Measurements from ENCODE around the gene EFNA1.
A peak's percentile ranks its signal among the peaks of the same experiment; 100 is the strongest.
"Not testable (repeated sequence)": the region's sequence is repeated elsewhere in the genome, so short reads cannot be mapped to it uniquely, and the experiment has no call there.

EFNA1 gene

DNA sequence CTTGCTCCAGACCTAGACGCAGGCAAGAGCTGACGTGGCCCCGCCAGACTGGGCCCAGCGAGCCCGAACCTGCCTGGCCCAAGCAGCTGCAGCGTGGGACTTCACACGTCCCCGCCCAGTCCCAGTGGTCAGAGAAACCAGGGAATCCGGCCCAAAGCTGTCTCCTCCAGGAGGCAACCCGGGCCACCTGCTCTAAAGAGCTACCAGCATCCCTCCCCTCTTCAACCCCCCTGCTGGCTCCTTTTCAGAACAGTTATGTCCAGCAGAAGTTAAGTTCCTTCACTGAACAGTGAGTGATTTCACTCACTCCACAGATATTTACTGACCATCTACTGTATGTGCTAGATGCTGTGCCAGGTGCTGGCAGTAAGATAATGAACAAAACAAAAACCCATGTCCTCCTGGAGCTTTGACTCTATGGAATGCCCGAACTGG, 2.1 kb upstream of the EFNA1 start:
- no peak for DNase-seq

DNA sequence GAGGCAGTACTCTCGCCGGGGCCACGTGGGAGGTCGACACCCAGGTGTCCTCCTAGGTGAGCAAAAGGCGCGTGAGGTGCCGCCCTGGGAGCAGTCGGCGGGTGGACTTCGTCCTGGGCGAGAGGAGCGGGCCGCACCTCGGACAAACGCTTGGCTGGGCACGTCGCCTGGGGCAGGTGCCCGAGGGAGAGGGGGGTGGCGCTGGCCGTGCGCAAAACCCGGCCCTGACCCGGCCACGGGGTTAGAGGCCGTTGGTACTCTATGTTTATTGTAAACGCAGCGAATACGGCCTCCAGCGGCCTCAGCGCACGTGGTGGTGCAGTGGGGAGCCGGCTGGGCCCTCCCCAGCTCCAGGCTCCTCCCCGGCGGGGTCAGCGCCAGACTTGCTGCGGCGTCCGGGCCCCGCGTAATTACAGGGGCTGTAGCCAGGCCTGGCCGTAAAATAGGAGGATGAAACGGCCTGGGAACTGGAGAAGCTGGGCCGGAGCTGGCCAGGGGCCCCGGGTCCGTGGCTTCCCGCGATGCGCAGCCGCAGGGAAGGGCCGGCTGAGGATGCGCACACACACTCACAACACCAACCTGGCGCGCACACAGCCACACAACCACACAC, 1.6 kb upstream of the EFNA1 start:
- peak; percentile 80 for DNase-seq

DNA sequence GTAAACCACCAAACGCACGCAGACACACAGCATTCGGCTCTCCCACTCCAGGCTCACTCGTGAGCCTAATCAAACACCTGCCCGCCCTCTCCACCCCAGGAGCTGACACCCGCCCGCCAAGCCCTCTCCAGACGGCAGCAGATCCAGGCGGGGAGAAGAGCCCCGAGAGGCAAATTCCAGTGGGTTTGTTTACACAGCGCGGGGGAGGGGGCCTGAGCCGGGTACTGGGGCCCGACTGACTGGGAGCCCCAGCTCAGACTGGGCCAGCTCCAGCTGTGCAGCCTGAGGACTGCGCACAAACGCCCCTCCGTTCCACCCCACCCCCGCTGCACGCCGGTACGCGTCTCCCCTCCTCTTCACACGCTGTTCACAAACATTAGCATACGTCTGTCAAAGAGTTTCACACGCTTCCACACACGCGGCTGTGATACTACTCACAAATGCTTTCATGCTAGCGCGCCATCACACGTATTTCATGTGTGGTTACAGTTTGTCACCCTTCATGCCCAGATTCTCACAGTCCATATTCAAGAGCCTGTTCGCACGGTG, 1.0 kb upstream of the EFNA1 start:
- DNase-seq: peak; percentile 42

DNA sequence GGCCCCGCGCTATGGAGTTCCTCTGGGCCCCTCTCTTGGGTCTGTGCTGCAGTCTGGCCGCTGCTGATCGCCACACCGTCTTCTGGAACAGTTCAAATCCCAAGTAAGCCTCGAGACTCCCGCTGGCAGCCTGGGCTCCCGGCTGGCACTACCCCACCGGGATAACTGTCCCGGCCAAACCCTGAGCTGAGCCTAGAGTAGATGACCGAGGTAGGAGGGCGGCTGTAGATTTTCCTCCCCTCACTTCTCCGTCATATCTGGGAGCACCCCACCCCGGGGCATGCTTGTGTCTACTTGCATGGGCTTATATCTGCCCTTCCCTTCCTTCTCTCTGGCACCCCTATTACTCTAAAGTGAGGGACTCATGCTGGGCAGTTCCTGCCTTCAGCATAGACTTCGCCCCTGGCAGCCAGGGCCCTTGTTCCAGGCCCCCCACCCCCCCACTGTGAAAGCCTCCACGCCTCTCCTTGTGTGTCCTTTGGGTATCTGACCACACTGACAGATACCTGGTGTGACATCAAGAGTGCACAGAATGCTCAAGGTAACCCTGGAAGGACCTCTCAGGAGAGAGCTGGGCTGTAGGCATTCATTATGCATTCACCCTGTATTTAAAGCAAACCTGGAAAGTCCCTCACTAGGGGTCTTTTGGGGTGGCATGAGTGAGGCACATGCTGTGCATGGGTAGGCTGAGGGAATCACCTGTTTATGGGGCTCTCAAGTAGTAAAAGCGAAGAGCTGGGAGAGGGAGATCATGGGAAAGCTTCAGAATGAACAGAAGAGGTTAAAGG, 485 bp downstream of the EFNA1 start:
- DNase-seq: no peak

DNA sequence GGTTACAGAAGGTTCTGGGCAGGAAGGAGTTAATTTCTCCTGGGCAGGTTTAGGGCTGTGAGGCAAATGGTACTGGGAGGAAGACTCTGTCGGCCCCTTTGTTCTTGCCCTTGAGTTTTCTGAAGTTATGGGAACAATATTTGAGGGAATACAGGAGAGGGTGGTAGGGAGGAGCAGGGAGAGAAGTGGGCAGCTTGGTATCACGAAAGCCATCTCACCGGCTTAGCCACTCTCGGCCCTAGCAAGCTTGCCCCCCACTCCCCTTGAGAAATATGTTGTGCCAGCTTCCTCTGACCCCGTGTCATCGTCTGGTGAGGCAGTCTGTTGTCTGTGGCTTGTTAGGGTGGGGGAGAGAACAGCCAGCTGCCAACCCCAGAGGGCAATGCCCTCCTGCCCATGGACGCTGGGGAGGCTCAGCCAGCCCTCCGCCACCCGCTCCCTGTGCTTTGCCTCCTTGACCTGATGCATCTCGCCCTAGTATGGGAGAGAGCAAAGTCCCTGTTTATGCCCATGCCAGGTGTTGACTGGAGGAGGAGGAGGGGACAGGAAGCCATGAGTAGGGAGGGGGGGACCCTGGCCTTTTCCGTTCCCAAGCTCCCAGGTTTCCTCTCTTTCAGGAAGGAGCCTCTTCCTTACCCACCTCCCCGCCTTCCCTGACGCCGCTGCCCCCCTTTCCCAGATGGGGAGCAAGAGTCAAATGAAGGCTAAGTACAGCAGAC, 1.2 kb downstream of the EFNA1 start:
- DNase-seq: no peak

DNA sequence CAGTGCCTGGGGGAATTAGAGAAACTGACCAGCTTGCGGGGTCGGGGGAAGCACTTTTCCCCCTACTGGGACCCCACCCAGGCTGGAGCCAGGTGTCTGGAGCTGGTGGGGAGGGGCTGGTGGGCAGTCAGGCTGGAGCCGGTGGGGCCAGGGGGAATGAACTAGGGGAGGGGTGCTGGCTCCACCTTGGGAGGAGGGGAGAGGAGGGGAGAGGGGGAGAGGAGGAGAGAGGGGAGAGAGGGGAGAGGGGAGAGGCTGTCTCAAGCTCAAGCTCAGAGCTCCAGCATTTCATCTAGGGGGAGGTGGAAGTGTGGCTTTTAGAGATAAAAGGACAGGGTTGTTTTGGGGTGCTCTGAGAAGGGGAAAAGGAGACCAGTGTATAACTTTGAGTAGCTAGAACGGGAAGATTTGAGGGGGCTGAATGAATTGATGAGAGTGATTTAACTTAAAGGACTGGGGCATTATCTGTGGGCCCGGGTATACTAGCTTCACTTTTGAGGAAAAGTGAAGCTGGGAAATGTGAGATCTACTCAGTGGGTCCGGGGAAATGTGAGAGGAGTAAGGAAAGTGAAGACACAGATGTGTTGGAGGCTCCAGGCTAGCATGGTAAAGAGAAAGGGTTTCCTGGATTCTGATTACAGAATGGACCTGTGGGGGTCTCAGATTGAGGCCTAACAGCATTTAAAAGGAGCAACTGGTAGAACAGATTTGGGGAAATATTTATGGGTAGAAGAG, 2.8 kb downstream of the EFNA1 start:
- DNase-seq: no peak

DNA sequence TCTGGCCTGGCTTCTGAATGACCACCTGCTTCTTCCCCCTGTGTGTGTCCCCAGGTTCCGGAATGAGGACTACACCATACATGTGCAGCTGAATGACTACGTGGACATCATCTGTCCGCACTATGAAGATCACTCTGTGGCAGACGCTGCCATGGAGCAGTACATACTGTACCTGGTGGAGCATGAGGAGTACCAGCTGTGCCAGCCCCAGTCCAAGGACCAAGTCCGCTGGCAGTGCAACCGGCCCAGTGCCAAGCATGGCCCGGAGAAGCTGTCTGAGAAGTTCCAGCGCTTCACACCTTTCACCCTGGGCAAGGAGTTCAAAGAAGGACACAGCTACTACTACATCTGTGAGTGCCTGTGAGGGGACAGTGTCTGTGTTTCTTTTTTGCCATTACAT, 3.6 kb downstream of the EFNA1 start:
- no peak for DNase-seq

DNA sequence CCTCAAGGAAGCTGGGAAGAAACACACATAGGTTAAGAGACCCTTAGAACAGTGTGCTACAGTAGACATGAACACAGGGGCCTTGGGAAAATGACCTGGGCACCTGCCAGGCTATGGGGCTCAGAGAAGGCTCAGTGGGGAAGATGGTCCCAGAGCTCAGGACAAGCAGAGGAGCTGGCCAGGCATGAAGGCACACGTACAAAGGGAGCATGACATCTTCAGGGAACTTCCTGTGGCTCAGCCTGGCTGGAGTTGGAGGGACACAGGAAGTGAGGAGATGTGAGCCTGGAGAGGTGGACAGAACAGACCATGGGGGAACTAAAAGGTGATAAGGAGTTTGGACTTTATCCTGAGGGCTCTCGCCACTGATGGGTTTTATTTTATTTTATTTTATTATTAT, 4.2 kb downstream of the EFNA1 start:
- no peak for DNase-seq

DNA sequence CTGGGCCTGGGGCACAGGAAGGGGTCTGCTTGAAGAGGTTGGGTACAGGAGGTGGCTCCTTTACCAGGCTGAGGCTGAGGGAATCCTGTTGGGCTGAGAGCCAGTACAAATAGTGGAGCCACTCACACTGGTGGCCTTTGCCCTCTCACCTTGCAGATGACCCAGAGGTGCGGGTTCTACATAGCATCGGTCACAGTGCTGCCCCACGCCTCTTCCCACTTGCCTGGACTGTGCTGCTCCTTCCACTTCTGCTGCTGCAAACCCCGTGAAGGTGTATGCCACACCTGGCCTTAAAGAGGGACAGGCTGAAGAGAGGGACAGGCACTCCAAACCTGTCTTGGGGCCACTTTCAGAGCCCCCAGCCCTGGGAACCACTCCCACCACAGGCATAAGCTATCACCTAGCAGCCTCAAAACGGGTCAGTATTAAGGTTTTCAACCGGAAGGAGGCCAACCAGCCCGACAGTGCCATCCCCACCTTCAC, 6.2 kb downstream of the EFNA1 start:
- DNase-seq: no peak

DNA sequence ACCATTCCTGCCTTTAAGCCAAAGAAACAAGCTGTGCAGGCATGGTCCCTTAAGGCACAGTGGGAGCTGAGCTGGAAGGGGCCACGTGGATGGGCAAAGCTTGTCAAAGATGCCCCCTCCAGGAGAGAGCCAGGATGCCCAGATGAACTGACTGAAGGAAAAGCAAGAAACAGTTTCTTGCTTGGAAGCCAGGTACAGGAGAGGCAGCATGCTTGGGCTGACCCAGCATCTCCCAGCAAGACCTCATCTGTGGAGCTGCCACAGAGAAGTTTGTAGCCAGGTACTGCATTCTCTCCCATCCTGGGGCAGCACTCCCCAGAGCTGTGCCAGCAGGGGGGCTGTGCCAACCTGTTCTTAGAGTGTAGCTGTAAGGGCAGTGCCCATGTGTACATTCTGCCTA, 6.6 kb downstream of the EFNA1 start:
- no peak for DNase-seq

DNA sequence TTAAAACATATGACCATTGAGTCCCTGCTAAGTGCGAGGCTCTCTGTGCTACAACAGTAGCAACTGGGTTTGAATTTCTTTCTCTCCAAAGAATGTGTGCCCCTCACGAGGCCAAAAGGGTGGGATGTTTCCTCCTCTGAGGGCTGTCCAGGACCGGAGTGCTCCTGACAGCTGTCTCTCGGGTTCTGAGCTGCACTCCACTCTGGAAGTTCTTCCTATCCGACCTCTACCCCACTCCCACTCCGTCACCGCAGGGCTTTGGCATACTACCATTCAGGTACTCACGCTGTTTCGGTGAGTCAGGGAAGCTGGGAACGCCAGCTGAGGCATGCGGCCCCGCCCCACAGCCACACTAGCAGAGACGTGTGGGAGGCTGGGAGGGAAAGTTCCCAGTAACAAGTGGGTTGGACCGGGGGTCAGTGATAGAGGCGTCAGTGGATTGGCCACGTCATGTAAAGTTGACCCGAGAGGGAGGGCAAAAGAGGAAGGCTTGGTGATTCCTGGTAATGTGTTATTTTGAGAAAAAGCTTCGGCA, 7.3 kb downstream of the EFNA1 start:
- peak; percentile 91 for DNase-seq

DNA sequence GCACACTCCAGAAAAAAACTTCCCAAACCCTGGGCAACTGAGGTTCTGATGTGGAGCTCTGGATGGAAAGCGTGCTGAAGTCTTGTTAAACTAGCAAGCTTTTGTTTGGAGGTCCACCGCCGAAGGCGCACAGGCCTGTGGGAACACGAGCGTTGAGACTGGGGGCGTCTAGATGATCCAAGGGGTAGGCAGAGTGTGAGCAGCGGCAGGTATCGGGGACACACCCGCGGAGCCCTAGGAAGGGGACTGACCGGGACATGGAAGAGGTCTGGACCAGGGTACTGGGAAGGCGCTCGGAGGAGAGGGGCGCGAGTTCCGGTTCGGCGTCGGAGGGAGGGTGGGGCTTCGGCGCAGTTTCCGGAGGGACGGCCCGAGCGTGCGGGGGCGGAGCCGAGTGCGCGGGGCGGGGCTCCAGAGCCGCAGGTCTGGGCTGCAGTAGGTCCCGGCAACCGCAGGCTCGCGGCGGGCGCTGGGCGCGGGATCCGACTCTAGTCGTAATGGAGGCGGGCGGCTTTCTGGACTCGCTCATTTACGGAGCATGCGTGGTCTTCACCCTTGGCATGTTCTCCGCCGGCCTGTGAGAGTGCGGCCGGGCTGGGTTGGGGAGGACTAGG, 7.8 kb downstream of the EFNA1 start, which contains the start of gene SLC50A1:
SLC50A1 (plus strand) TSS at position 438 of the 614 bp plus-strand sequence; CDS start at position 498, 60 bp downstream.
- peak; percentile 98 for DNase-seq

DNA sequence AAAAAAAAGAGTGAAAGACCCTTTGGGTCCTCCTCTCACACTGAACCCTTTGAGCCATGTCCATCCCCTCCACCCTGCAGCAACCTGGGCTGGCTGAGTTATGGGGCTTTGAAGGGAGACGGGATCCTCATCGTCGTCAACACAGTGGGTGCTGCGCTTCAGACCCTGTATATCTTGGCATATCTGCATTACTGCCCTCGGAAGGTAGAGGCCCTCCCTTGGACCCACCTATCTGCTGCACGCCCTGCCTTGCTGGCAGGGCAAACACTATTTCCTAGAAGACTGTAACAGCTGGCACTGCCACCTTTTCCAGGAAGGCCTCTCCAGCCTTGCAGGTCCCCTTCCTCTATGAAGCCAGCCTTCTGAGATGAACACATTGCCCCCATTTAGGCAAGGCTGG, 9.1 kb downstream of the EFNA1 start:
- DNase-seq: no peak

DNA sequence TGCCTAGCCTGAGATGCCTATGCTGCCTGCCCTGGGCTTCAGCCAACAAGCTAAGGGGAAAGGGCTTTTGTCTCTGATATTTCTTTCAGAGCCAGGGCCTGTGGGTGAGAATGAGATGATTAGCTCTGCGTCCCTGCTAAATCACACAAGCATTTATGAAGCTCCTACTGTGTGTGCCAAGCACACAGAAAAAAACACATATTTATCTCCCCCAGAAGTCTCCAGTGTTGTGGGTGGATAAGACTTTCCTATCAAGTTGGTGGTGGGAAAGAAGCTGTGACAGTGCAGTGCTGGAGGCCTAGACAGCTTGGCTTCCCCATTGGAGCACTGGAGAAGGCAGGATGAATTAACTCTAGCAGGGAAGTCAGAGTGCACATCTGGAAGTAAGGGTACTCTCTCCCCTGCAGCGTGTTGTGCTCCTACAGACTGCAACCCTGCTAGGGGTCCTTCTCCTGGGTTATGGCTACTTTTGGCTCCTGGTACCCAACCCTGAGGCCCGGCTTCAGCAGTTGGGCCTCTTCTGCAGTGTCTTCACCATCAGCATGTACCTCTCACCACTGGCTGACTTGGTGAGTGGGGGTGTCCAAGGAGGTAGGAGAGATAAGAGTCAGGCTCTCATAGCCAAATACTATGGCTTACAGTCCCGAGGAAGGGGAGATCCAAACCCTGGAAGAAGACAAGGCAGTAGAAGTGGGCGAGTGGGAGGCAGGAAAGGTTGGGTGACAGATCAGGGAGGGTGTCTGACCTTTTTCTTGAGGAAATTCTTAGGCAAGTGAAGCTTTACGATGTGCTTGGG, 9.7 kb downstream of the EFNA1 start:
- no peak for DNase-seq

DNA sequence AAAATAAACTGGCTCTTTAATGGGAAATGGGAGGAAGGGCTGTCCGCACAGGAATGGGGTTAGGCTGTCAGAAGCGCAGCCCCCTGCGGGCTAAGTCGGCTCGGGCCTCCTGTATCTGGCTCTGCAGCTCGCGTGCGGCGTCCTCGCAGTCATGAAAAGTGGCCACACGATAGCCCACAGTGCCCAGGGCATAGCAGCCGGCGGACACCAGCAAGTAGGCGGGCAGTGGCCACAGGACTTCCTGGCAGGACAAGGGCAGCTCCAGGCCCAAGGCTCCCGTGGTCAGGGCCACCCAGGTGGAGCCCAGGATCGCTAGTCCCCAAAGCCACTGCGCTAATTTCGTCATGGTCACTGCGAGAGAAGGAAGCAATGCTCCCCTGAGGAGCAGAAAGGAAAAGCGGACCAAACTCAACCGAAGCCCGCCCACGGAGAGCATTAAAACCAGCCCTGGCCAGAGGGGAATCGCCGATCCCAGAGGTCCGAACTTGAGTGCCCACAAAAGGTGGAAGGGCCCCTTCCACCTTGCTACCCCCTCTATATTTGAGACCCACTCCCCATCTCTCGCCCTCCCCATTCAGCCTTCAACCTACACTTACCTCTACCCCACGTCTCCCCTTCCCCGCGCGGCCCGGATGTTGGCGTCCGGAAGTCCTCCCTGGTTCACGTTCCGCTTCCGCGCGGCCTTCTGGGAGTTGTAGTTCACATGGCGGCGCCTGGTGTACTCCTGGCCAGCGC, 12.4 kb downstream of the EFNA1 start, which contains the start of gene DPM3:
DPM3 (minus strand) TSS at position 637 of the 735 bp plus-strand sequence; CDS start at position 346, 291 bp downstream.
- peak; percentile 93 for DNase-seq

DNA sequence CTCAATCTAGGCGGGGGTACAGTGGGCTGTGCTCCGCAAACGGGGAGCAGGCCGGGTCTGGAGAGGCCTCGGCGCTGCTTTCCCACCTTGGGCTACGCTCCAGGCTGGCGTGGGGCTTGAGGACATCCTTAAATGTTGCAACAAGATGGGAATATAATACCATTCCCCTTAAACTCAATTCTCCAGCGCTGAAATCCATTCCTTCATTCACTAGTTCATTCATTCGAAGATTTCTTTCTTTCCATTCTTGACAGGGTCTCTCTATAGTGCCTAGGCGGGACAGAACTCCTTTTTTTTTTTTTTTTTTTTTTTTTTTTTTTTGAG, 12.9 kb downstream of the EFNA1 start:
- no peak for DNase-seq

DNA sequence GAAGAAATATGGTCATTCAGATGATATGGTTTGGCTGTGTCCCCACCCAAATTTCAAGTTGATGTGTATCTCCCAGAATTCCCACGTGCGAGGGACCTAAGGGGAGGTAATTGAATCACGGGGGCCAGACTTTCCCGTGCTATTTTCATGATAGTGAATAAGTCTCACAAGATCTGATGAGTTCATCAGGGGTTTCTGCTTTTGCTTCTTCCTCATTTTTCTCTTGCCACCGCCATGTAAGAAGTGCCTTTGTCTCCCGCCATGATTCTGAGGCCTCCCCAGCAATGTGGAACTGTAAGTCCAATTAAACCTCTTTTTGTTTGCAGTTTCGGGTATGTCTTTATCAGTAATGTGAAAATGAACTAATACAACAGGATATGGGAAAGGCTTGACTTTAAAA, 14.1 kb downstream of the EFNA1 start:
- no peak for DNase-seq

DNA sequence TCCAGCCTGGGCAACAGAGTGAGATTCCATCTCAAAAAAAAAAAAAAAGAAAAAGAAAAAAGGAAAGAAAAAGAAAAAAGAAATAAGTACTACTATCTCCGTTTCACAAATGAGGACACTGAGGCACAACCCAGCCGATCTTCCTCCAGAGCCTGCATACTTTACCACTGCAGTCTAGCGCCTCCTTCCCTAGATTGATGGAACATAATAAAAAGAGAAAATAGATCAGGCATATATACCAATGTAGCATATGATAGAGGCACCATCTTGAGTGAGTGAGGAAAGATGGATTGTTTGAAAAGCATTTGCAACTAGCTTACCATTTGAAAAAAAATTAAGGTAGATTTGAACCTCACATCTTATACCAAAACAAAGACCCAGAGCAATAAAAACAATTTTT, 17.8 kb downstream of the EFNA1 start:
- DNase-seq: no peak

DNA sequence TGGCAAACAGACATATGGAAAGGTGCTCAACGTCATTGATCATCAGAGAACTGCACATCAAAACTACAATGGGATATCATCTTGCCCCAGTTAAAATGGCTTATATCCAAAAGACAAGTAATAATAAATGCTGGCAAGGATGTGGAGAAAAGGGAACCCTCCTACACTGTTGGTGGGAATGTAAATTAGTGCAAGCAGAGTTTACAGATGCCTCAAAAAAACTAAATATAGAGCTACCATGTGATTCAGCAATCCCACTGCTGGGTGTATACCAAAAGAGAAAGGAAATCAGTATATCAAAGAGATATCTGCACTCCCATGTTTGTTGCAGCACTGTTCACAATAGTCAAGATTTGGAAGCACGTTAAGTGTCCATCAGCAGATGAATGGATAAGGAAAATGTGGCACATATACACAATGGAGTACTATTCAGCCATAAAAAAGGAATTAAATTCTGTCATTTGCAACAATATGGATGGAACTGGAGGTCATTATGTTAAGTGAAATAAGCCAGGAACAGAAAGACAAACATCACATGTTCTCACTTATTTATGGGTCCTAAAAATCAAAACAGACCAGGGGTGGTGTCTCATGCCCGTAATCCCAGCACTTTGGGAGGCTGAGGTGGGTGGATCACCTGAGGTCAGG, 28.4 kb downstream of the EFNA1 start:
- DNase-seq: not testable (repeated sequence)

DNA sequence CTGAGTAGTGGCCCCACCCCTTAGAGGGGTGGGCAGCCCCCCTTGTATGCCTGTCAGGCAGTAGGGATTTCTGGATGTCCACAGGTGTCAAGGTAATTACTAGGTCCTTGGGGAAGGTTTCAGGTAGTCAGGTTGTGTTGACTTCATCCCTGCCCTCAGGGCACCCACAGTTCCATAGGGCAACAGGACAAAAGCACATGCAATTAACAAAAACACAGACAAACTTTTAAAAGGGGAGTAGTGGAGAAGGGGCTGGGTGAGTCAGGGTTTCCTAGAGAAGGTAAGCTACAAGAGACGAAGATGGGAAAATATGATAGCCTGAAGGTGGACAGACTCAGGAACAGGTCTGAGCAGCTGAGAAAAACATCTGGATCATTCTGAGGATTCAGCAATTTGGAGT, 31.3 kb downstream of the EFNA1 start:
- DNase-seq: no peak

All from right hindlimb (tissue), 1 donor.